Measurements from ENCODE around the gene TRIM65. TPM values are rescaled to one million over a fixed set of nuclear protein-coding genes. Genes with fewer than 3 reads are reported as not detected.

TRIM65 gene
- total RNA-seq, 4 donors from 2014 or later, result 13.3 to 36.4 (median 27.4) TPM

DNA sequence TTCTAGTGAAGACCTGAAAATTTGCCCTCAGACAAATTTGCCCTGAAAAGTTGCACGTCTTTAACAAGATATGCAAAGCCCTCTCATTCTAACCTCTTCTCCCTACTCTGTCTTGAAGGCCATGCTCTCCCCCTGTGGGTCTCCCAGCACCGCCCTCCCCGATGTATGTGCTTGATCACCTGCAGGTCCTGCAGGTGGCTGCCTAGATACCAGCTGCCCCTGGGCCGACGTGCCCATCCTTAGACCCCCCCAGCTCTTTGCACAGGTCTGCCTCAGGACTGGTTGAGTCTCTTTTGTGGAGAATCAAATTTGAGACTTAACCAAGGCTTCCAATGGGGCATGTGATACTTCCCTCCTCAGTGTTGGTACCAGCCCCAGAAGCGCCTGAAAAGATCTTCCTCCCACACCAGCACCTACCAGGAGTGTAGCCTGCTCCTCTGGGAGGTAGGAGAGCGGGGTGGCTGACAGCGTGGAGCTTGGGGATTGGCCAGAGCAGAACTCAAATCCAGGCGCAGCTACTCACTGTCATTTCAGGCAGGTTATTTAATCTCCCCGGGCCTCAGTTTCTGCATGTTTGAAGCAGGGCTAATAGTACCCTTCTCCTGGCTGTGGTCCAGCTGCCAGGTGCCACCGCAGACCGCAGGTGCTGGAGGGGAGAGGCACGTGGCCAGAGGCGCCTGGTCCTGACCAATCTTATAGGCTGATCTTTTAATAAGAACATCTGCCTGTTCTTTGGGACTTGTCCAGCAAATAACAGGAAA, 12.5 kb upstream of the TRIM65 start:
- no peak for TF ChIP-seq EP300 (IDR thresholded peaks at IDR 0.05)
- no peak for TF ChIP-seq CTCF (IDR thresholded peaks at IDR 0.05)
- Histone ChIP-seq H3K27me3 (no peaks in the 10 kb centered on the region), H3K9me3 (no peaks in the 10 kb centered on the region), H3K4me1 (peaks cover 5 to 19% (median 10%) of the 10 kb centered on the region in 4 donors), H3K27ac (replicated peaks in 1 of 4) (no peak overlapping the region), H3K4me3 (no peak overlapping the region), H3K36me3 (peaks cover 4 to 38% (median 6%) of the 10 kb centered on the region in 4 donors)
- DNase-seq (ENCODE audit: extremely low spot score), result no peak
- 81% methylated on average over 12 of the region's 14 CpGs for WGBS
- intact Hi-C loops (cut with DNase I), result loop anchor here (5.0 kb wide), 1 partner anchor 68 kb away; the partner anchor contains the start of genes ACOX1 and TEN1

- peaks cover 12 to 29% (median 19%) of the 10 kb centered on the region in 4 donors for H3K4me1 ChIP-seq
- TF ChIP-seq POLR2AphosphoS5 (IDR thresholded peaks at IDR 0.05), result no peak
- no peak for TF ChIP-seq POLR2A (IDR thresholded peaks at IDR 0.05; ENCODE audit: low read depth)
- no peak for TF ChIP-seq EP300 (IDR thresholded peaks at IDR 0.05)
- TF ChIP-seq CTCF (IDR thresholded peaks at IDR 0.05), result no peak
- intact Hi-C loops (cut with DNase I), result loop anchor here (5.0 kb wide), 1 partner anchor 69 kb away; the partner anchor contains the start of genes ACOX1 and TEN1
Measured at GRCh38 chr17:75908201-75908600, 11.4 kb upstream of the TRIM65 start.

DNA sequence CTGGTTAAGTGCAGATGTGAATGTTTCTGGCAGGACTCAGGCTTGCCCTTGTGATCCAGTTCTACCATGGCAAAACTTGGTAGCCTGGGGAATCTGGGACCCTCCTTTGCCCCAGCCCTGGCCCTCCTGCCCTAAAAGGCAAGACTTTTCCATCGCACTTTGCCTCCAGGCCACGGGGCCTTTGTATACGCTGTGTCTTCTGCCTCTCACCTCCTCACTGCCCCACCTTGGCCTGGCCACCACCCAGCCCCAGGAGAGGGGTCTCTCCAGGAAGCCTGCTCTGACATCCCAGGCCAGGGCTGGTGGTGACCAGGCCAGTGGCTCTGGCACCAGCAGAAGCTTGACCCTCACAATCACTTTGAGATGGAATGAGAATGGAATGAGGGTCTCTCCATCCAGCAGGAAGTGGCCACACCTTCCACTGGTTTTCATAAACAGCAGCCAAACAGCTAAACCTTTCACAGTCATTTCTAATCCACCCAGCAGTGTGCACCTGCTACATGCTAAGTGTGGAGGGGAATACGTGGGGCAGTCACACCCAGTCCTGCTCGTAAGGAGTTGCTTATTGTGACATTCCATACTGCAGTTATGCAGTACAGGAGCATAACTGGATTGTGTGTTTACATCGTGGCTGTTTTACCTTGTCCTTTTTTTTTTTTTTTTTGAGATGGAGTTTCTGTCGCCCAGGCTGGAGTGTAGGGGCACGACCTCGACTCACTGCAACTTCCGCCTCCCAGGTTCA, 9.6 kb upstream of the TRIM65 start:
- peak overlapping the region; percentile 90 to 93 (median 92) for H3K27ac ChIP-seq (replicated peaks in 1 of 4)
- TF ChIP-seq POLR2A (IDR thresholded peaks at IDR 0.05; ENCODE audit: low read depth), result no peak
- no peak for TF ChIP-seq EP300 (IDR thresholded peaks at IDR 0.05)
- TF ChIP-seq POLR2AphosphoS5 (IDR thresholded peaks at IDR 0.05), result no peak
- no peak for TF ChIP-seq CTCF (IDR thresholded peaks at IDR 0.05)
- H3K27me3 ChIP-seq, result no peaks in the 10 kb centered on the region
- H3K4me3 ChIP-seq, result no peak overlapping the region
- H3K9me3 ChIP-seq, result no peaks in the 10 kb centered on the region
- peaks cover 12 to 32% (median 24%) of the 10 kb centered on the region in 4 donors for H3K4me1 ChIP-seq
- WGBS, result 85% methylated on average over 10 of the region's 10 CpGs
- peaks cover 10 to 37% (median 18%) of the 10 kb centered on the region in 4 donors for H3K36me3 ChIP-seq
- no peak for DNase-seq (ENCODE audit: extremely low spot score)
- intact Hi-C loops (cut with DNase I), result loop anchor here (5.0 kb wide), 1 partner anchor 71 kb away; the partner anchor contains the start of genes ACOX1 and TEN1

More at GRCh38 chr17:75908201-75908600, 11.4 kb upstream of the TRIM65 start:
- H3K27ac ChIP-seq (replicated peaks in 1 of 4), result no peak overlapping the region
- no peak overlapping the region for H3K4me3 ChIP-seq
- no peak for DNase-seq (ENCODE audit: extremely low spot score)
- H3K36me3 ChIP-seq, result peaks cover 0 to 33% (median 0%) of the 10 kb centered on the region in 4 donors
- no peaks in the 10 kb centered on the region for H3K9me3 ChIP-seq
- WGBS, result 83% methylated on average over 5 of the region's 6 CpGs
- H3K27me3 ChIP-seq, result no peaks in the 10 kb centered on the region

DNA sequence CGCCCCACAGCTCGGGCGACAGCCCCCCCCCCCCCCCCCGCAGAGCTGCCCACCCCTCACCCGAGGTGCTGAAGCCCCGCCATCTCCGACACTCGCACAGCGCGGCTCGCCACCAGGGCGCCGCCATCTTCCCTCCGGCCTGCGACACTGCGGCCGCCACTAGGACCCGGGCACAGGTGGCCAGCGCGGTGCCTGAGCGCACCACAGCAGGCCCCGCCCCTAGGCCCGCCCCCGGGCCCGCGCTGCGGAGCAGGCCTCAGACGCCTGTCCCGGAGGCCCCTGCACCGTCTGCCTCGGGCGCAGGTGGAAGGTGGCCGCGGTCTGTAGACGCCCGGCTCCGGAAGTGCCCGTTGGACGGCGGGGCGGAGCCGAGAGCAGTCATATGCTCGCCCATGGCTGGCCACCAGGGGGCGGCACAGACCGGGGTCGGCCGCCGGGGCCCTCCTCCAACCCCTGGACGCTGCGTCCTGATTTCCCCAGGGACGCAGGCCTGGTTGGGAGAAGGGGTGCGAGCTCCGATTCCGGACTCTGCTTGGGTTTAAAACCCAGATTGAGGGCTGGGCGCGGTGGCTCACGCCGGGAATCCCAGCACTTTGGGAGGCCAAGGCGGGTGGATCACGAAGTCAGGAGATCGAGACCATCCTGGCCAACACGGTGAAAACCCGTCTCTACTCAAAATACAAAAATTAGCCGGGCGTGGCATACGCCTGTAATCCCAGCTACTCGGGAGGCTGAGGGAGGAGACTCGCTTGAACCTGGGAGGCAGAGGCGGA, 8.2 kb upstream of the TRIM65 start, which contains the start of gene MRPL38:
MRPL38 (minus strand) TSS at position 136 of the 773 bp plus-strand sequence; CDS start at position 127, 9 bp downstream.
- peak; percentile 97 for DNase-seq (ENCODE audit: extremely low spot score)
- TF ChIP-seq POLR2AphosphoS5 (IDR thresholded peaks at IDR 0.05) (peak; percentile 85 to 92), CTCF (IDR thresholded peaks at IDR 0.05) (peak; percentile 98 to 99 (median 99)), POLR2A (IDR thresholded peaks at IDR 0.05; ENCODE audit: low read depth) (peak; percentile 58), EP300 (IDR thresholded peaks at IDR 0.05) (no peak)
- intact Hi-C loops (cut with DNase I), result loop anchor here (2.0 to 5.0 kb wide), 2 partner anchors 72 to 102 kb away; partner anchors contain the start of genes ACOX1 and TEN1
- no peaks in the 10 kb centered on the region for H3K9me3 ChIP-seq
- 4% methylated on average over 34 of the region's 69 CpGs for WGBS
- H3K4me3 ChIP-seq, result peak within 1 kb of the TSS; percentile 74 to 96 (median 88)
- H3K36me3 ChIP-seq, result peaks cover 16 to 42% (median 32%) of the 10 kb centered on the region in 4 donors
- no peaks in the 10 kb centered on the region for H3K27me3 ChIP-seq
- H3K27ac ChIP-seq (replicated peaks in 1 of 4), result peak within 1 kb of the TSS; percentile 90 to 93 (median 92)
- H3K4me1 ChIP-seq, result peaks cover 12 to 28% (median 24%) of the 10 kb centered on the region in 4 donors

All from esophagus muscularis mucosa (tissue), 4 donors.